Stimulated activated CD8-positive, alpha-beta memory T cell treated with anti-CD3 and anti-CD28 coated beads, Interleukin-2, amount 100 ng/mL, for 1 hour (primary cell): ENCODE data around the gene MAP3K3.

Source experiments
- DNase-seq, 2 donors: peaks; one replicate each; pipeline ENCODE4 v3.0.0-alpha.2; 2020; ENCODE audit warnings: low read depth in 2 of 2

The MAP3K3 gene

DNA sequence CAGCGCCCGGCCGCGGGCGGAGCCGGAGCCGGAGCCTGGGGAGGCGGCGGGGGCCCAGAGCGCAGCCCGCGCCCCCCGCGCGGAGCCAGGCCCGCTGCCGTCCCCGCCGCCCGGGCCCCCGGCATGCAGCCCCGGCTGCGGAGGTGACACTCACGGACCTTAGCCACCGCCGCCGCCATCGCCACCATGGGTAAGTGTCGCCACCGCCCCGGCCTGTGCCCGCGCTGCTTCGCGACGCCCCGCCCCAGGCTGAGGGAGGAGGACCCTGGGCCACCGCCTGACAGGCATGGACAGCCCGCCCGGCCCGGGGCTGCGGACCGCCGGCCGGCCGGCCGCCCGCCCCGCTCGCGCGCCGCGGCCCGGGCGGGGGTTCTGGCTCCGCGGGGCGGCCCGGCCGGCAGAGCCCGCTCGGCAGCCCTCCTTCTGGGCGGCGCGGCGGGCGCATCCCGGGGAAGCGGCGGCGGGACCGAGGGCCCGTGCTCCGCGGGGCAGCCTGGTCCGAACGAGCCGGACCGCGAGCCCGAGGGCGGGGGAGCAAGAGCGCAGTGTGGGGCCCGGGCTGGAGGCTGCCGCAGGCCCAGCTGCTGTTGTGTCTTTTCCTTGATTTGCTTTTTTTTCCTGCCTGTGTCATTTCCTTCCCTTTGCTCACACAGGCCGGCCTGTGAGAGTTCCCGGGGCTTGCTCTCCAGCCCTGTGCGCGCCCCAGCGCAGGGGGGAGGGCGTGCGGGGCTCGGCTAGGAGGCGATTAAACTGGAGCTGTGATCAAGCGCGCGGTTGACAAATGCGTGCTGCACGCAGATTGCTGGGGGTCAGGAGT is 565 bp downstream of the MAP3K3 start:
- peak; percentile 16 to 22 for DNase-seq

DNA sequence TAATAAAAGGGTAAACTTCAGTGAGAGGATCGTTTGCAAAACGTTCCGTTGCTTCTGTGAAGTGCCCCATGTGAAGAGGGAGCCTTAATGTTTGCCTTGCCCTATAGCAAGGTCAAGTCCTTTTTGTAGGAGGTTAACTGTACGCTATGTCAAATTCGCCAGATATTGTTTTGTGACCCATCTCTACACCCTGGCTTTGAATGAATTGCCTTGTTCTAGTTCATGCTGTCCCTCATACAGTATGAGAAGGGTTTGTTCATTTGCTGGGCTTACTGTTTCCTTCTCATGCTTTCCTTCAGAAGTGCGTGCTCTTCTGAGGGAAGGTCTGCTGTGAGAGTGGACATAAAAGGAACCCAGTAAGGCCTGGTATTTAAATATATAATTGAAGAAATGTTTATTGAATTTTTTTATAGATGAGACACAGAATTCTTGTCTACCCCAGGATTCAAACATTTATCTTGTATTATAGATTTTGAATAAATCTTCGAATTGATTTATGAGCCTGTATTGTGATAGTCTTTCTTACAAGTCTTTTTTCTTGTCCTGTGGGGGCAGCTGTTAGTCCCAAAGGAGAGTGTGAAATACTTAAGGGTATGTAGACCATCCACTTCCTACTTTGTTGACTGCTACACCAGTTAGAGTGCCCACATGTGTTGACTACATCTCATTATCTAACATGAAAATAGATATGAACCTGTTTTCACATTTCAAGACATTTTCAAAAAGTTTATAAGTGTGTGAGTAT is 1.7 kb downstream of the MAP3K3 start:
- no peak for DNase-seq

DNA sequence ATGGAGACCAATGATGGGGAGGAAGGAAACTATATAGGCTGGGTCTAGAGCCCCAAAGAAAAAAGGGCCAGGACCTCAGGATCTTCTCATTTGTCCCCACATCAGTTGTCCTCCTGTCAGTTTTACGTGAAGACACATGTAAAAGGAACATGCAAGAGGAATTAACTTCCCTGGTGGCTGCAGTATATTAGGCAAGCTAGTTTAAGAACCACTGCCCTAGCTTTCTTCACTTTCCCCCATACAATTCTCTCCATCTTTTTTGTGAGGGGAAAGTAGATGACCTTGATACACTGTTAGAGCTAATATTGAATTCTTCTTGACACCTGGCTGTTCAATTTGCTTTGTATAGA is 2.3 kb downstream of the MAP3K3 start:
- no peak for DNase-seq

DNA sequence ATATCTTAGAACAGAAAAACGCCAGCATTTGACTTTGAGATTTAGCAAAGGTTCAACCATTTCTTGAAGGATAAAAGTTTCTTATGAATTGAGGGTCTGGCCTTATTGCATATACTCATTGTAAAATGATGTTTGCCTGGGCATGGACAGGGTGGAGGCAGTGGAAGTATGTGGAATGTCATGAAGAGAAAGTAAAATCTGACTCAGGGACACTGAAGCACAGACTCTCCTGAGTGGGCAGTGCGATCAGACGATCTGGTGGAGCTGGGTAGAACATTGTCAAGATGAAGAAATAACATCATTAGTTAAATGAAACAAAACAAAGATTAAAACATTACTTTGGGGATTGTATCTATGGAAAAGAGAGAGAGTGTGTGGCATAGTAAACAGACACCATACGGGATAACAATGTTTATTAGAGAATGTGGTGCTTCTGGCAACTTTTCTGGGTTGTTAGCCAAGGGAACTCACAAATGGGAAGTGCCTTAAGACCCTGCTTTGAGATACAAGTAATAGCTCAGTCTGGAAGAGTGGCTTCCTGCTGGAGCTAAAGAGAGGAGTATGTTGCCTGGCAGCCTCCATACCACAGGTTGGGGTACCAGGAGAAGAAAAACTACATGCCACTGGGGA is 4.4 kb downstream of the MAP3K3 start:
- DNase-seq: no peak

- no peak for DNase-seq
Measured at GRCh38 chr17:63629627-63630026, 7.4 kb downstream of the MAP3K3 start.

- no peak for DNase-seq
Measured at GRCh38 chr17:63631062-63631461, 8.8 kb downstream of the MAP3K3 start.

GRCh38 chr17:63631626-63632025 is 9.4 kb downstream of the MAP3K3 start:
- DNase-seq: no peak

DNA sequence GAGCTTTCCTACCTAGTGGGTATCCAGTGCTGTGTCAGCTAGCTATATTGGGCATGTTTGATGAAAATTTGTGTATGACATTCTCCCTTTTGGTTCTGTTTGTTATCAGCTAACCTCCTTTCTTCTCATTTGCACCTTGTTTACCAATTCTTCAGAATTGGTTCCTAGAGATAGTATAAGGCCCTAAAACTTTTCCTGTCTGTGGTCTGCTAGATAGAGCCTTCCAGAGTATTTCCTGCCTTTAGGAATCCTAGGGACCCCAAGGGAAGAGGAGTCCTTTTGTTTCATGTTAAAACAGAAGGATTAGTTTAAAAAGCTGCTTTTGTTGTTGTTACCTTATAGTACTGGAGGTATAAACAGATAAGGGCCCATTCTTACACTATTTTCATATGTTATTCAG is 11.5 kb downstream of the MAP3K3 start:
- no peak for DNase-seq

DNA sequence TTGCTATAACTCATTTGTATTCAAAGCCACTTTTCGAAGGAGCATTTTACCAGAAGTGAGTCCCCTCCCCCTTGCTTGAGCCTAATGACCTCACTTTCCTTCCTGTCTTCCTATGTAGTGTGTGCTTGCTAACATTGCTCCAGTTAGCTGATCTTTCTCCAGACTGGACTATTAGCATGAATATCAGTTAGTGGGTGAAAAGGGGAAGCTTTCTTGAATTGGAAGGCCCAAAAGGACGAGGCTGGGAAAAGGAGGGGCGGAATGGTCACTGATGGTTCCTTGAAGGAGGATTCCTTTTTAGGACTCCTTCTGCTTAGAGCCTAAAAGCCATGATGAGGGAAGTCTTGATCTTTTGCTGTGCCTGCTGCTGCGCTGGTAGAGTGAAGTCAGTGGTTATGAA is 11.9 kb downstream of the MAP3K3 start:
- no peak for DNase-seq

- no peak for DNase-seq
Measured at GRCh38 chr17:63634816-63635215, 12.6 kb downstream of the MAP3K3 start.

DNA sequence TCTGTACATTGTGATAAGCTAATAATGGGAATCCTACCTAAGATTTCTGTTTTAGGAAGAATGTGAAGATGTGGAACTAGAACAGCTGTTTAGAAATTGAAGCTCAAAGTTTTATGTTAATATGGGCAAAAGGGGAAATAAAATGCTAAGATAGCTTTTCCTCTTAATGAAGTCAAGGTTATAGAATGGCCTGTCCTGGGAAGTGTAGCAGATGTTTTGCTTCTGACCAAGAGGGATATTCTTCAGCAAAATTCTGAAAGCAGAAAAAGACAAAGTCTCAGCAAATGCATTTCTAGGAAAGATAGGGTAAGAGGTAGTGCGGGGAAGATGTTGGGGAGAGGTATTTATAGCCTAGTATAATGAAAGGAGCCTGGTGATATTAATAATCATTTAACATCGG is 13.1 kb downstream of the MAP3K3 start:
- DNase-seq: no peak

DNA sequence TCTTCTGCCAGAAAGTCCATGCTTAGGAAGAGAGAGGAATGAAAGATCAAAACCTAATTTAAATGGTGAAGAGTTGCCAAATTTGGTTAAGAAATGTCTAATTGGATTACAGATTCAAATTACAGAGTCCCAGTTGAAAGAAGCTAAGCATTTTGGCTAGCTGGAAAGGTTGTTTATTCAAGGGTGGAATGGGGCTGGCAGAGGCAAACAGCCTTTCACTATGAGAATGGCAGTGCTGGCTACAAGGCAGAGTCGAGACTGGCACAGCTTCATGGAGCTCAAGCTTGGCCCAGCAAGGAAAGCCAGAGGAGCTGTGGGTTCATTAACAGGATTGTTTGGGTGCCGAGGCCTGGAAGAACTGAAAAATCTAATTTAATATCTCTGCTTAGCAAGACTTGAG is 13.6 kb downstream of the MAP3K3 start:
- no peak for DNase-seq

DNA sequence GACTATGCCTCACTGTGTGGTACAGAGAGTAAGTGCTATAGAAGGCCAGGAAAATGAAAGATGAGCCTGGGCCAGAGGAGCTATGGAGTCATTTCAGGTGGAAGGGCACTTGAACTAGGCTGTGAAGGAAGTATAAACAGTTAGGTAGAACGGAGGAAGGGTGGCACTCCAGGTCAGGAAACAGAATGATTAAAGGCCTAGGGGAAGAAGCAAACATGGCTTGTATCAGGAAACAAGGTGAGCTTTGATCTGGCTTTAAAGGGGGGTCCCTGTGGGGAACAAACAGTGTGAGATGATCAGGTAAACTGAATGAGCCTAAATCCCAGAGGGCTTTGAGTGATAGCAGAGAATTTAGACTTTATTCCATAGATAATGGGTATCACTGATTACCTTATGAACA is 16.9 kb downstream of the MAP3K3 start:
- no peak for DNase-seq

GRCh38 chr17:63640038-63640437 is 17.8 kb downstream of the MAP3K3 start:
- DNase-seq: no peak

DNA sequence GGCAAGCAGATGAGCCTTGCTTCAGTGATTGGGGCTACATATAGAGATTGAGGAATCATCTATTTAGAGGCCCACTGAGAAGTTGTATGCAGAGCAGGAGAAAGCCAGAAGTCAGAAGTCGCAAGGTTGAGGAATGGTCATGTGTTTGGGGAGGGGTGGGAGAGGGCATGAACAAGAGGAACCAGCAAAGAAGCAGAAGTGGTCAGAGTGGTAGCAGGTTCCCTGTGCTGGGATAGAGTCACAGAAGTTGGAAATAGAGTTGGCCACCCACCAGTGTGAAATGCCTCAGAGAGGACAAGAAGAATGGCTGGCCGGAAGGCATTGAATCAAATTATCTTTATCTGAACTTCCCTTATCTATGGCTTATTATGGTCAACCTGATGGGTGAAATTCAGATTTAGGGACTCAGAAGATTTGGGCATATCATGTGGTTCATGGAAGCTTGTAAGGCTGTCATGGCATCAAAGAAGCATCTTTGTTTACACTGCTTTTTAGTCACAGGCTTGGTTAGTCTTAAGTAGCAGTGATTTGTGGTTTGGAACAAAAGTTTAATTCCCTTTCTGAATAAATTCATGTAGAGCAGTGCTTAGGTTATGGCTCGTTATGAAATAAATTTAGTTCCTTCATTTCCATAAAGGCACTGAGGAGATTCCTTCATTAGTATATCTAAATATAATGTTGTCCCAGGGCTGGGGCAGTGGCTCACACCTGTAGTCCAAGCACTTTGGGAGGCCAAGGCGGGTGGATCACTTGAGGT is 19.7 kb downstream of the MAP3K3 start:
- no peak for DNase-seq

- no peak for DNase-seq
Measured at GRCh38 chr17:63644846-63645245, 22.6 kb downstream of the MAP3K3 start.

- DNase-seq: no peak
Measured at GRCh38 chr17:63645775-63646487, 23.7 kb downstream of the MAP3K3 start.

GRCh38 chr17:63646488-63646806 is 24.2 kb downstream of the MAP3K3 start:
- no peak for DNase-seq

- no peak for DNase-seq
Measured at GRCh38 chr17:63647065-63647725, 25.0 kb downstream of the MAP3K3 start.

DNA sequence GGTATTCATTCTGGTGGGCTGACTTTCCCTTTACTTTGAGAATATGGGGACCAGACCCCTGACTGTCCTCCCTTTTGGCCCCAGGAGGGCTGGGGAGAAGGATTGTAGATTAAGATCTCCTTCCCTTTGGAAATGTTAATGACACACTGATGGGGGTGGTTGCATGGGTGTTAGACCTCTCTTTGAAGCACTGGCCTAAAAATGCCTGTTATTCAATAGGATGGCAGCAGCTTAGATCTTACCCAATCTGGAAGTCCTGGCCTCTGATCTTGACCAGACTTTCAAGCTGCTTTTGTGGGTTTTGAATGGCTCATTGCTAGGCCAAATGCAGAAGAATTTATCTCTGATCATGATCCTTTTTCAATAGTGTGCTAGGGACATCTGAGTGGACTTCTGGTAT is 25.7 kb downstream of the MAP3K3 start:
- DNase-seq: no peak

DNA sequence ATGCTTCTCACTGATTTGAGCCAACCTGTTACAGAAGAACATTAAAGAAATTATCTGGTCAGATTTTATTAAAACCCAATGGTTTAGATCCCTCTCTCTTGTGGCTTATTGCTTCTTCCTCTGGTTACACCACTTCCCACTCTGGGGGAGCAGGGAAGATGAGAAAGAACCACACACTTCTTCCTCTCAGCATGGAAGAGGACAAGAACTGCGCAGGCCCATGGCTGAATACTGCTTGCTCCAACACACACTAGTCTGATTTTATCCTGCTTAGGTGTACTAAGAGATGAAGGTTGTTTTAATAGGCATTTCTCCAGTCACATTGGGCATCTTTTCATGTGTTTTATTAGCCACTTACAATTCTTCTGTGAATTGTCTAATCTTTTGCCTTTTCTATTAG is 27.6 kb downstream of the MAP3K3 start:
- no peak for DNase-seq
